COLO668 (cell line): Measurements from ENCODE around the gene LRRC42.
A peak's percentile ranks its signal among the peaks of the same experiment; 100 is the strongest.

Source experiments
- DNase-seq: peaks from one replicate; lab custom pipeline; 2025; ENCODE audit not compliant: unreplicated experiment; lab: John Stamatoyannopoulos, UW

LRRC42 gene

GRCh38 chr1:53946252-53947171 lies at the start of gene LRRC42:
Gene LRRC42 (plus strand): TSS chr1:53946350. CDS start chr1:53952000, 5,650 bp downstream.
- peak; percentile 99 for DNase-seq

- no peak for DNase-seq
Observed at GRCh38 chr1:53896635-53897229, 49.4 kb upstream of the LRRC42 start.

GRCh38 chr1:53899206-53899628 lies 46.9 kb upstream of the LRRC42 start:
- peak; percentile 60 for DNase-seq

GRCh38 chr1:53899708-53900107 lies 46.4 kb upstream of the LRRC42 start:
- DNase-seq, result no peak

GRCh38 chr1:53902235-53903138 lies 43.7 kb upstream of the LRRC42 start:
- no peak for DNase-seq

GRCh38 chr1:53905509-53905908 lies 40.6 kb upstream of the LRRC42 start:
- DNase-seq, result no peak

GRCh38 chr1:53906121-53906520 lies 40.0 kb upstream of the LRRC42 start:
- DNase-seq, result no peak

- DNase-seq, result no peak
Observed at GRCh38 chr1:53909946-53910345, 36.2 kb upstream of the LRRC42 start.

GRCh38 chr1:53911442-53911841 lies 34.7 kb upstream of the LRRC42 start:
- DNase-seq, result no peak

- no peak for DNase-seq
Observed at GRCh38 chr1:53913352-53914033, 32.7 kb upstream of the LRRC42 start.

- no peak for DNase-seq
Observed at GRCh38 chr1:53918343-53918742, 27.8 kb upstream of the LRRC42 start.

GRCh38 chr1:53919675-53920066 lies 26.5 kb upstream of the LRRC42 start:
- DNase-seq, result no peak

GRCh38 chr1:53927376-53927881 lies 18.7 kb upstream of the LRRC42 start:
- no peak for DNase-seq

- no peak for DNase-seq
Observed at GRCh38 chr1:53929246-53929960, 16.7 kb upstream of the LRRC42 start.

GRCh38 chr1:53930932-53931331 lies 15.2 kb upstream of the LRRC42 start:
- DNase-seq, result no peak

GRCh38 chr1:53931523-53931922 lies 14.6 kb upstream of the LRRC42 start:
- no peak for DNase-seq

- DNase-seq, result no peak
Observed at GRCh38 chr1:53934170-53934765, 11.9 kb upstream of the LRRC42 start.

GRCh38 chr1:53936430-53936829 lies 9.7 kb upstream of the LRRC42 start:
- no peak for DNase-seq

GRCh38 chr1:53938136-53938830 lies 7.9 kb upstream of the LRRC42 start:
- DNase-seq, result no peak
